GM19193 (cell line): ENCODE measurements around the gene BRD7.

Experiments used
- POLR2A ChIP-seq: IDR thresholded peaks from 4 replicates; pipeline ENCODE4 v1.6.1; 2011; ENCODE audit not compliant: insufficient read depth, insufficient read length; ENCODE audit errors: extremely low read depth

BRD7 gene

DNA sequence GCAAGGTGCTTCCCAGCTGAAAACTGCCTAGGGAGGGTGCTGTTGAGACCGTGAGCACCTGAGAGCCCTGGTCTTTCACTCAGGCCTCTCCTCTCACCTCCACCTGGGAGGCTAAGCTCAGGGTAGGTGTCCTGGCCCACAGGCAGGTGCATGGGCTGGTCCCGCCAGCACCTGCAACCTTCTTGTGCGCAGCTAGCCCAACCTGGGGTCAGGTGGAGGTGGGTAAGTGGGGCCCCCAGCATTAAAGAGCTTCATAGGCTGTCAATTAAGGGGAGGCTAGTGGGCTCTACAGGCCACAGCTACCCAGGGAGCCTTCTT is 93.7 kb downstream of the BRD7 start:
- TF ChIP-seq POLR2A, result no peak

DNA sequence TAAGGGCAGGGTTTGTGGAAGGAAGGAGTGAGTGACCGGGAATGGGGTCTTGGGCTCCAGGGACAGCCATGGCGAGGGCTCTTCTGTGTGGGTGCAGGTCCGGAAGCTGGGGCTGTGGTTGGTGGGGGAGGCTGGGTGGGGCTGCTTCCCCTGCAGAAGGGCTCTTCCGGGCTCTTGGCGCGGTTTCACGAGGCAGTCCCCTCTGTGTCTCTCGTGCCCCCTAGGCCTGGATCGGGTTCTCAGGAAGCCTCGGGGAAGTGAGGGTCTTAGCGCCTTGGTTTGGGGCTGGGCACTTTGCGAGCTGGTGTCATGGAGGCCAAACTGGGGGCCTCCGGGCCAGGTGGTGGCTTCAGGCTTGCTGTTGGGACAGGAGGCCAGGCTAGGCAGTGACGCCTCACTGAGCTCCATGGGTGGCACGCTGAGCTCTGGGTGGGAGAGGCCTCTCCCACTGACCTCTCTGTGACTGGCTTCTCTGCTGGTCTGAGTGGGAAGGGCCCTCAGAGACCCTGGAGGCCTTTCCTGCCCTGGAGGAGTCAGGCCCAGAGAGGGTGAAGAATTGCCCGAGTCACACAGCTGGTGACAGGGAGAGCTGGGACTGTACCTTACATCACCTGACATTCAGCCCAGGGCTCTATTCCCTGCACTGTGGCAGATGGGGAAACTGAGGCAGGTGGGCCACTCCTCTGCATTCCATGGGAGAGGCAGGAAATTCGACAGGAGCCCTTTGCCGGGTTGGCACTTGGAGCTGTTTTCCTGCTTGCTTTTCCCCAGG is 94.3 kb downstream of the BRD7 start:
- TF ChIP-seq POLR2A, result peak; percentile 60

DNA sequence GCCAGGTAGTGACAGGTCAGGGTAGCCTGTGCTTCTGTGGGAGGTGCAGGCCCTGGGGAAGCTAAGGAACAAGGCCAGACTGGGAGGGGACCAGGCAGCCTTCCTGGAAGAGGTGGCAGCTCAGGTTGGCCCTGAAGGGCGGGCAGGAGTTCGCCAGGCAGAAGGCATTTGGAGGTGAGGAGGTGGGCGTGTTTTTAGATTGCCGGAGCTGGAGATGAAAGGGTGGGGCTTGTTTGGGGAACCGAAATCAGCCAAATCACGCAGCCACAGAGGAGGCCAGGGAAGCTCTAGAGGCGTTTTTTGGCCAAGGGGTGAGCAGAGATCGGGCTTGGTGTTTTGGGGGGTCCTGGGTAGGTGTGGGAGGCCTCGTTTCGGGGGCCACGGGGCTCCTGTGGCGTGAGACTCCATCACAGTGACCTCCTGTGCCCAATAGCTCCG is 94.9 kb downstream of the BRD7 start:
- peak; percentile 84 for TF ChIP-seq POLR2A

GRCh38 chr16:50273382-50273690 is 95.5 kb downstream of the BRD7 start:
- no peak for TF ChIP-seq POLR2A

DNA sequence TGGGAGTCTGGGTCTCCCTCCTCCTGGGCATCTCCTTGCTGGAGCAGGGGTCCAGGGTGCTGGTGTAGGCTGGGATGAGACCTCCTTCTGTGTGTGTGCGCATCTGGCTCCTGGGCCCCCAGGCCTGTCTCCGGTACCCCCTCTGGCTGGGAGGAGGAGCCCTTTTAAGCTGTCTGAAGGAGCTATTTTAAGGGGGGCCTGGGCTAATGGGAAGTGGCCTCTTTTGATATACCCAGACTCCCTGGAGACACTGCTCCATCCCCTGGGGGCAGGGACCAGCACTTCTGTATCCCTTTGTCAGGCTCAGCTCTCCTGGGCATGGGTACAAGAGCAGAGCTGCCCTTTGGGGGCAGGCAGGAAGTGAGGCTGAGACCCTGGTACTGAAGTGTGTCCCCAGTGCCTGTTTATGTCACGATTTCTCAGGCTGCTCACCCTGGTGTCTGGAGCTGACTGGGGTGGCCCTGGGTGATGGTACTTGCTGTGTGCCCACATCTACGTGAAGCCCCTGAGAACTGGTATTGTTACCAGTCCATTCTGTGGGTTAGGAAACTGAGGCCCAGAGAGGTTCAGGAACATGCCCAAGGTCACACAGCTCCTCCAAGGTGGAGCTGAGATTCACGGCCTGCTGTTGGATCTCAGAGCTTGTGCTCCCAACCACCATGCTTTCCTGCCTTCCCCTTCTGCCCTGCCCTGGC is 96.0 kb downstream of the BRD7 start:
- no peak for TF ChIP-seq POLR2A

DNA sequence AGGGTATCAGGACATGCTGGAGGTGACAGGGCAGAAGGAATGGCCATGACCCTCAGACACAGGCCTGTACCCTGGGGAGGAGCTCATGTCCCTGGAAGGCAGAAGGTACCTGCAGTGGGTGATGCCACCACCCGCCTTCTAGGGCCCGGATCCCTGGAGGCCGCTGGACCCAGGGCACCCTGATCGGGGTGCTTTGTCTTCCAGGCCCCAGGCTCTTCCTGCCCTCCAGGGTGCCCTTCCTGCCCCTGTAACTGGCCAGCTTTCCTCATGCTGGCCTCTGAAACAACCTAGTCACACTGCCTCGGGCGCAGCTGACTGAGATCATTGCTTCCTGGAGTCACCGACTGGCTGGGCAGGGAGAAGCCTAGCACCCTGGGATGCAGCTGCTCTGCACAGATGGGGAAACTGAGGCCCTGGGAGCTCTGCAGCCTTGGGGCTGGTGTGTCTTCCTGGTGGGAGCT is 96.6 kb downstream of the BRD7 start:
- no peak for TF ChIP-seq POLR2A

- TF ChIP-seq POLR2A, result no peak
Measured at GRCh38 chr16:50271148-50272041, 97.4 kb downstream of the BRD7 start.

- no peak for TF ChIP-seq POLR2A
Measured at GRCh38 chr16:50270510-50271147, 98.2 kb downstream of the BRD7 start.

DNA sequence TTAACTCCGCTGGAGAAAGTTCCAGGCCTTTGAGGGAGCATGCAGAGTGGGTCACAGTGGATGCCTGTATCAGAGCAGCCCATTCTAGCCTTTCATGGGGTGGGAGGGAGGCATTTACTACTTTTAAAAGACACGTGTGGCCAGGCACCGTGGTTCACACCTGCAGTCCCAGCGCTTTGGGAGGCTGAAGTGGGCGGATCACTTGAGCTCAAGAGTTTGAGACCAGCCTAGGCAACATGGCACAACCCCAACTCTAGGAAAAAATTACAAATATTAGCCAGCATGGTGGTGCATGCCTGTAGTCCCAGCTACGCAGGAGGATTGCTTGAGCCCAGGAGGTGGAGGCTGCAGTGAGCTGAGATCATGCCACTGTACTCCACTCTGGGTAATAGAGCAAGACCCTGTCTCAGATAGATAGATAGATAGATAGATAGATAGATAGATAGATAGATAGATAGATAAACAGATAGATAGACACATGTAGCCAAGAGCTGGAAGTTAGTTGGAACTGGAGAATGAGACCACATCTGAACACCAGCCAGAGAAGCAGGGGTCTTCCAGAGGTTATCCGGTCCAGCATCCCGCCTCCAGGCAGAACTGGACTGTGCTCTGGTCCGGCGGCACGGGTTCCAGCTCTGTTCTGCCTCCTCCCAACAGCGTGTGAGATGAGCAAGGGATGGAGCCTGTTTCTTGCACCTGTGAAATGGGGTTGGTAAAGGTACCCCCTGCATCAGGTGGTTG is 98.8 kb downstream of the BRD7 start:
- TF ChIP-seq POLR2A, result no peak

DNA sequence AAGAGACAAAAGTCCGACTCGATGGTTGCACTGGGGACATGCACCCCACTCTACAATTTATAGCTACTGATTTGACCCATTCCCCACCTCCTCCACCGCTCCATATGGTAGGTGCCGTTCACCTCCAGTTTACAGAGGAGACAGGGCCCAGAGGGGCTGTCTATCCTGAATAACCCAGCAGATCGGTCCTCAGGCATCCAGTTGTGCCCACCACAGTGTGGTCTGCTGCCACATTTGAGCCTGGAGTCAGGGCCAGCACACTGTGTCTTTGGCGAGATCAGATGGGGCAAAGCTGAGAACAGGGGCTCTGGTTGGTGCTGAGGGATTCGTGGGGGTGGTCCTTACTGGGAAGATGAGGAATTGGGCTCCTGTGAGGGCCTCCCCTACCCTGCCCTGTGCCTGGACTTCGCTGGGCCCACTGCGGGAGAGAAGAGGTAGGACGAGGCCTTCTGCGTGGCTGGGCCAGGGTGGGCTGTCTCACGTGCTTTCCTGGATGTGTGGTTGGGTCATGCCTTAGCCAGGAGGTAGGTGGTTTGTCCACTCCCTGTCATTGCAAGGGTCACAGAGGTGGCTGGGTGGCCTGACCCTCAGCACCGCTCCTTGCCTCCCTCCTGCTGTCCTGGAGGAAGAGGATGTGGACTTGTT is 99.6 kb downstream of the BRD7 start:
- TF ChIP-seq POLR2A, result no peak

DNA sequence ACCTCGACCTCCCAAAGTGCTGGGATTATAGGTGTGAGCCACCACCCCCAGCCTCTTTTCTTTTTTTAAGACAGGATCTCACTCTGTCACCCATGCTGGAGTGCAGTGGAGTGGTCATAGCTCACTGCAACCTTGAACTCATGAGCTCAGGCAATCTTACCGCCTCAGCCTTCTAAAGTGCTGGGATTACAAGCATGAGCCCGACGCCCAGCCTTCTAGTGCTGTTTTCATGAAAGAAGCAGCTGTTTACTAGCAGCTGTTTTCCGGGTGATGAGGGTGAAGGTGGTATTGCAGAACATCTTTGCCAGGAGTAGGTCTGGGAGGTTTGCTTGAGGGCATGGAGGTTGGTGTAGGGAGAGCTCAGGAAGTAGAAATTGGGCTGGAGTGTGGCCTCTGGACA is 100.4 kb downstream of the BRD7 start:
- TF ChIP-seq POLR2A, result no peak

DNA sequence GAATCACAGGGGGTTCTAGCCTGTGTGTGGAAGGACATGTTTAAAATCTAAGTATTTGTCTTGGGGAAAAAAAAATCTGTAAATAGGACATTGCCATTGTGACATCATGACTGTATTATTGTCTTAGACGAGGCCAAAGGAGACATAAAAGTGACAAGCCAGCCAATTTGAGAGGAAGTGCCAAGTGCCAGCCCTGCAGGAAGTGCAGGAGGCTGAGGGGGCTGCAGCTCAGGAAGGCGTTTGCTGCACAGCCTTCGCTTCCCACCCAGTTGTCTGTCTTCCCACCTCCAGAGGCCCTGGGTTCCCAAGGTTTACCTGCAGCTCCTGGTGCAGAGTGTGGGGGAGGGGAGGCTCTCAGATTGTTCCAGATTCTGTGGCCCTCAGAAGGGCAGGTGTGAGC is 101.1 kb downstream of the BRD7 start:
- TF ChIP-seq POLR2A, result no peak

- no peak for TF ChIP-seq POLR2A
Measured at GRCh38 chr16:50267151-50267631, 101.6 kb downstream of the BRD7 start.
